HG02588 (cell line): ENCODE data around the gene ANXA7.

ENCODE experiments used
- ATAC-seq: cut with Tn5 transposase; IDR thresholded peaks from one replicate; pipeline ENCODE4 v1.9.1; 2021; ENCODE audit warnings: mild to moderate bottlenecking, moderate library complexity; ENCODE audit not compliant: unreplicated experiment

ANXA7 gene

GRCh38 chr10:73413528-73414229 is at the start of gene ANXA7:
TSS of gene ANXA7 (minus strand) at chr10:73414058. CDS start at chr10:73400856, 13,202 bp downstream.
- ATAC-seq, result peak; percentile 87

DNA sequence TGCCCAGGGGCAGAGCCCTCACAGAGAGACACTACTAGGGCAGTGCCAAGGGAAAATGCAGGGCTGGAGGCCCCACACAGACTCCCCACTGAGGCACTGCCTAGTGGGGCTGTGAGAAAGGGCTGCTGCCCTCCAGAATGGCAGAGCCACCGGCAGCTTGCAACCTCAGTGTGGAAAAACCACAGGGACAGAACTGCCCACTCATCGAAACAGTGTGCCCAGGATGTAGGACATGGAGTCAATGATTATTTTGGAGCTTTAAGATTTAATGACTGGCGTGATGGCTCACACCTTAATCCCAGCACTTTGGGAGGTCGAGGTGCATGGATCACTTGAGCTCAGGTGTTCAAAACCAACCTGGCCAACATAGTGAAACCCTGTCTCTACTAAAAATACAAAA is 47.0 kb upstream of the ANXA7 start:
- ATAC-seq, result no peak

- no peak for ATAC-seq
Observed at GRCh38 chr10:73459683-73460314, 45.9 kb upstream of the ANXA7 start.

DNA sequence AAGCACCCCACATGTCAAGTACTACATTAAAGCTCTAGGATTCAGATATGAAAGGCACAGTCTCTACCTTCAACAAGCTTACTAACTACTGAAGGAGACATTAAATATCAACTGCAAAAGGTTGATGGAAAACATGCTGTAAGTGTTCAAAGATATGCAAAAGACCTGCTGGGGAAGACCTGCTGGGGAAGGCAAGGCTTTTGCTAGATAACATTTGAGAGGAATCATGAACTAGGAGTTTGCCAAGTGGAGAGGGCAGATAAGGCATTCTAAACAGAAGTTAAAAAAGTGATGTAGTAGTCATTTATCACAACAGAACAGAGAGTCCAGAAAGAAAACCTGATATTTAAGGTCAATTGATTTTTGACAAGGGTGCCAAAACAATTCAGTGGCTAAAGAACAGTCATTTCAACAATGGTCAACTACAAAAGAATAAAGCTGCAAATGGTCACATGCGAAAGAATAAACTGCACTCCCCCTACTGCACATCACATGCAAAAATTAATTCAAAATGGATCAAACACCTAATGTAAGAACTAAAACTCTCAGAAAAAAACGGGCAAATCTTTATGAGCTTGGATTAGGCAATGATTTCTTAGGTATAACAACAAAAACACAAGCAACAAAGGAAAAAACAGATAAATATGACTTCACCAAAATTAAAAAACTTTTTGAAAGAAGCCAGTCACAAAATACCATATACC is 42.5 kb upstream of the ANXA7 start:
- ATAC-seq, result no peak

DNA sequence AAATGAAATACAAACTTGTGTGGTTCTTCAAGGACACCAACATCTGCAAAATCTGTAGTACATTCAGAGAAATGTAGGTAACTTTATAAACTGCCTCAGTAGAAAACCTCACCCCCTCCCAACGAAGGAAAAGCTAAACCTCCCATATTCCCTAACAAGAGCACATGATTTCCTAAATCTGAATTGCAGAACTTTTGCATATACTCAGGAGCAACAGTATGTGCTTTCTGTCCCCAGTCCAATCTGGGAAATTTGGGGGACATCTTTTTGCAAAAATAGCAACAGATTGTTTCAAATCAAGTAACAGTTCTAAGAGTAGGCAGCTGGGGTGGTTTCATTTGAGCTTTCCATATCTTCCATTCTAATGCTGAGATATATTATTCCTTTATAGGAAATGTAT is 35.3 kb upstream of the ANXA7 start:
- no peak for ATAC-seq

DNA sequence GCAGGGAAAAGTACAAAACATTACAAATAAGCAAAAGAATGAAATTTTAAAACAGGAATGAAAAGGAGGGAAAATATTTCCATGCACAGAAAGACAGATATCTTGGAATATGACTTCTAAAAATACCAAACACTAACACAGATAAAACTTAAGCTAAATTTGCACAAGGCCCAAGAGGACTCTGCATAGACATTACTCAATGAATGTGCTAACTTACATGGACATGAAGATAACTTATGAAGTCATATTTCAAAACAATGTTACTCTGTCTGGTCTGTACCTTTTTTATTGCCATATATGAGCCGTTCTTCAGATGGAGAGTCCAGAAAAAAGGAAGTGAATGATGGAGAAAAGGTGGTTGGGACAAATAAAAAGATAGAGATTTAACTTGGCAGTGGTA is 34.5 kb upstream of the ANXA7 start:
- ATAC-seq, result no peak

- ATAC-seq, result no peak
Observed at GRCh38 chr10:73446926-73447325, 33.1 kb upstream of the ANXA7 start.

DNA sequence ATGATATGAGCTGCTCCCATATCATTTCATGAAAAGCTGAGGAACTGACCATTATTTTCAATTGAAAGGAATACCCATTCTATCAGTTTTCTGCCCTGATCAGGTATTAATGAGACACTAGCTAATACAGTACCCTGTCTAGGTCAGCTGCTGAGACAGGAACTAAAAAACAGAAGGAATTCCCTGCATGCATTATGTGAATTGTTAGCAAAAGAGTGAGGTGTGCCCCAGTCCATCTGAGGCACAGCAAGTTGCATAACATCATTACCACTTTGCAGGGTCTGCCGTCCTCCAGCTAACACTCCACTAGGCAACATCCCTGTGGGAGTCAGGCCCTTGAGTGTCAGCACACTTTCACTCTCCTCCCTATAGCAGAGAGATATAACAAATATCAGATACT is 30.6 kb upstream of the ANXA7 start:
- ATAC-seq, result no peak

DNA sequence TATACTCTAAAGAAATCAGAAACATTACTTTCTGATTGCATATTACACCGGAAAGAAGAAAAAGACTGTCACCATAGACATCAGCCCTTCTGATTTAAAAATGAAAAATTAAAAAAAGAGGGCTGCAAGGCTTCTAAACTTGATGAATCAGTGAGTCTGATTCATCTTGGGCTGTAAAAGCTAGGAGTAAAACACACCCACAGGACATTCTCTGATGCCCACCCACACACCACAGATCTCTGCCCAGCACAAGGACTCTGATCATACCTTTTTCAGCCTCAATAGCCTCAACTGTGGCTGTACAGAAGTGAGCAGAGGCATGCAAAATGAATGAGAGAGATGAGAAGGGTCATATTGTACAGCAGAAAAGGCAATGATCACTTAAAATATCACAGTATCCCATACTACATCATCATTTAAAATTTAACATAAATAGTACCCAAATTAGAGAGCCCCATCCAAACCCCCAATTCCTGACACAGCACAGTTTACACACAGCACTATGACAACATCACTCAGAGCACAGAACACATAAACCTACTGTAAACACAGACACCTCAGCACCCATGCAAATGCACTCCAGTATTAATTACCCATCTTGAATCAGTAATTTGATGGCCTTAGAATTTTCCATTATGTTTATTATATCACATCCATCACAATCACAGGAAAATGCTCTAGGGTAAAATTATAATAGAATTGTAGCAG is 25.9 kb upstream of the ANXA7 start:
- ATAC-seq, result no peak

GRCh38 chr10:73439055-73439454 is 25.2 kb upstream of the ANXA7 start:
- no peak for ATAC-seq

DNA sequence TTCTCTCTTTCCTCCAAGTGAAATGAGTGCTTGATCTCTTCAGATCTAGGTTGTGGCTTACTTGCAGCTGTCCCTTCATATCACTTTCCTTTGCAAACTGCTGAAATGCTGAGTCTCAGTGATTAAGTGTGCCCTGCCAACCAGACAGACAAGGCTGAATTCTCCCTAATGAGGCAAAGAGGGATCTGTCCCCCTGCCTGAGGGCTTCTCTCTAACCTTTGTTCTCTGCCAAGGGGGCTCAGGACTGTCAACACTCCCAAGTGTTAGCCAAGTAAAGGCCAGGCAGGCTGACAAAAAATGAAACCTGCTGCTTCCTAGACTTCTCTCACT is 19.6 kb upstream of the ANXA7 start, which contains the start of gene MSS51:
MSS51 (minus strand) TSS at position 24 of the 330 bp plus-strand sequence. CDS start 5,277 bp downstream, outside the sequence.
- ATAC-seq, result no peak

DNA sequence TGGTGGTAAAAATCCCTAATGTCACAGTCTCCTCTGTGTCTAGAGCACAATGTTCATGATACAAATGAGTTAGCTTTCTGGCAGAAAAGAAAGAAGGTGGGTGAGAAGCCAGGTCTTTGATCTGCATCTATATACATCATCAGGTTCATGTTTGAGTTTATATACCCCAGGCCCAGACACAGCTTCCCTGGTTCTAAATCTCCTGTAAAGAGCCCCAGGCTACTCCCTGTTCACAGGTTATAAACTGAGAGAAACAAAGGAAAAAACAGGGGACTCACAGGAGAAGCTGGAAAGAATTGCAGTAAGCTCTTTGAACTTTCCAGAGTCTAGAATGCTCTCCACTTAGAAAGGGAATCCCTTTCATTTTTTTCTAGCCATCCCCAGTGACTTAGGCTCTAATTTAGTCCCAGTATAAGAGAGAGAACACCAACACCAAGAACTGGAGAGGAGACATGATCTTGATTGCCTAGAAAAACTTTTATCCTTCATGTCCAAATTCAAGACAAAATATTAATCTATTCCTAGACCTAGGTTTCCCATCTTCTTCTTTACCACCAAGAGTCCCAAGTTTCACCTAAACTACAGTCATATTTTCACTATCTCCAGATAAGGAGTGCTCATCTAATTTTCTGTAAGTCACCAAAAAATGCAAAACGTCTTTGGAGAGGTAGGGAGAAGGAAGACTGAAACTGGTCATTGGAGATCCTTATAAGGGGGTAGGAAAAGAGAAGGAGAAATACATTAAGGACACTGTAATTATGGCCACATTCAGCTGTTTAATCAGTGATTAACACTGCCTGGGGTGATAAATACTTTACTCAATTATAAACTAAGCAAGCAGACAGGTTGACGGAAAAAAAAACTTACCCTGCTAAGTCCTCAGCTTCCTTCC is 19.0 kb upstream of the ANXA7 start:
- no peak for ATAC-seq

GRCh38 chr10:73426318-73426717 is 12.5 kb upstream of the ANXA7 start:
- no peak for ATAC-seq

DNA sequence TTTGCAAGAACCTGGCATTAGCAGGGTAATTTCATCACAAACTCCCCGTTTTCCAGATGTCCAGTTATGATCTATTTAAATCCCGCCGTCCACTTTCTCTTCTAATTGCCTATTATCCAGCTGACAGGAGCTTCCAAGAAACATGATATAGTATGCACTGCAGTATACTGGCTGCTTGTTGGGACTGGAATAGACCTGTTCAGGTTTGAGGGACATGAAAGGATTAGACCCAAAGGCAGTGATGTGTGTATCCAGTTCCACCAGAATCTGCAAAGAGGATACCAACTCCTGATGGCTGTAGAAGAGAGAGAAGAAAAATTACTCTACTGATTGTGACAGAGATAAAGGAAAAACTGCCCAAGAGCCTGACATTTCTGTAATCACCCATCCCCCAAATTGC is 10.6 kb upstream of the ANXA7 start:
- ATAC-seq, result no peak

DNA sequence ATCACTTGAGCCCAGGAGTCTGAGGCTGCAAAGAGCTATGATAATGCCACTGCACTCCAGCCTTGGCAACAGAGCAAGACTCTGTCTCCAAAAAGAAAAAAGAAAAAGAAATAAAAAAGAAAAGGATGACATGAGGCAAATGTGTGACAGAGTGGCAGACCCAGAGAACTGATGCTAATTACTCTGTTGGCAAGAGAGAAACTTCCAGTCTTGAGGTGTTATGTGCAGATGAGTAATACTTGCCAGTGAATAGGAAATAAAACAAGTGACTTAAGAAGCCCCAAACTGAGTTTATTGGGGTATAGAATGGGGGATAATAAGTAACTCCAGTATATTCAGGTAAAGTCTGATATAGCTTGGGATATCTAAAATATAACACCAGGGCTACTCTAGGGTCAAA is 9.5 kb upstream of the ANXA7 start:
- ATAC-seq, result no peak

DNA sequence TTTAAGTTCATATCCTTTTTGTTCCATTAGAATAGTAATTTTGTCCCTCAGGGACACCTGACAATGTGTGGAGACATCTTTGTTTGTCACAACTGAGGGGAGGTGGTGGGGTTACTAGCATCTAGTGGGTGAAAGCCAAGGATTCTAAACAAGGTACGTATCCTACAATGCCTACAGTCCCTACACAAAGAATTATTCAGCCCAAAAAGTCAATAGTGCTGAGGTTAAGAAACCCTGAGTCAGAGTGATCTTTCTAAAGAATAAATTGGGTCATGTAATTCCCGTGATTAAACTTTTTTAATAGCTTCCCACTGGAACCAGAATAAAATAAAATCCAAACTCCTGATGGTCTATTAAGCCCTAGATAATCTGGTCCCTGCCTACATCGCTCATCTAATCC is 2.7 kb upstream of the ANXA7 start:
- ATAC-seq, result no peak

DNA sequence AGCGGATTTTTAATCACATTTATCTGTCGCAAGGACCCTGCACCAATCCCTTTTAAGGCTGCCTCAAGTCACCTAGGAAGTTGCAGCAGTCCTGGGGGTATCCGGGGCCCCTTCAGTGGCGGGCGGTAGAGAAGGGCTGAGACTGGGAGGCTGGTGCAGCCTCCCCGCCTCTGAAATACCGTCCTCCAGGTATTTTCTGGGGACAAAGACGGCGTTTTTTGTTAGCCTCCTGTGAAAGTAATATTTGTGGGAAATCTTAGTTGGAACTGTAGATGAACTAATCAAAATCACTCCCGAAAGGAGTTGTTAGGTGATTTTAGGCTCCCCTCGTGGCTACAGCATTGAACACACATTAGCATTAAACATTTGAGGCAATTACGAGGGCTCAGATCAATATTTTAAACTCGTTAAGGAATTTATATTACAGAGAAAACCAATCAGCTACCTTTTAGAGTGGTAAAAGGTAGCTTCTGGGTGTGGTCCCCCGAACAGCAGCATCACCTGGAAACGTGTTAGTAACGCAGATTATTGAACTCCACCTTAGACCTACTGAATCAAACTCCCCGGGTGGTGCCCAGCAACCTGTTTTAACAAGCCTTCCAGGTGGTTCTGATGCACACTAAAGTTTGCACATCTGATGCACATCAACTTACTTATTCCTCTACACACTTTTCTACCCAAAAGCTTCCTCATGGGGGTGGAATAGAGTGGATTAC is 530 bp upstream of the ANXA7 start:
- ATAC-seq, result peak; percentile 24

DNA sequence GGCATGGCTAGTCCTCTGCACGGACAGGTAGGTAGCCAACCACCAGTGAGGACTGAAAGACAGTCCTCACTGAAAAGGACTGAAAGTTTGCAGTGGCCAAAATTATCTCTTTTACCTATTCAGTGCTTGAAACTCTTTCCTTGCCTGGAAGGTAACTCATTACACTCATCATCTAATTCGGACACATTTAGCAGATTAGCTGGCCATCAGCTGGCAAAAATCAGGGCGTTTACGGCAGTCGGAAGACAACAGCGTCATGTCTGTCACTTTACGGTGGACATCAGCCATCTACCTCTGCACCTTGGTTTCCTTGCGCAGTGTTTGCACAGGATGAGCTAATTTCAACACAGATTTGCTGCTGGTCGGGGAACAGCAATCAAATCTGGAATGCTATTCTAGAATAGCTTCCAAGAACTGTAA is 740 bp downstream of the ANXA7 start:
- peak; percentile 20 for ATAC-seq

DNA sequence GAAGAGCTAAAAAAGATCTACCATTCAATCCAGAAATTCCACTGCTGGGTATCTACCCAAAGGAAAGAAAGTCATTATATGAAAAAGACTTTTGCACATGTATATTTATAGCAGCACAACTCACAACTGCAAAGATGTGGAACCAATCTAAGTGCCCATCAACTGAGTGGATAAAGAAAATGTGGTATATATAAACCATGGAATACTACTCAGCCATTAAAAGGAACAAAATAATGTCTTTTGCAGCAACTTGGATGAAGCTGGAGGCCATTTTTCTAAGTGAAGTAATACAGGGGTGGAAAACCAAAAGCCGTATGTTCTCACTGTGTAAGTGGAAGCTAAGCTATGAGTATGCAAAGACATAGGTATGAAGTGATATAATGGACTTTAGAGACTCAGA is 3.0 kb downstream of the ANXA7 start:
- ATAC-seq, result no peak

- ATAC-seq, result no peak
Observed at GRCh38 chr10:73408978-73409521, 4.8 kb downstream of the ANXA7 start.
